SK-N-SH treated with all-trans-retinoic acid at 6 μM for 48 hours (cell line): ENCODE measurements around the gene MTMR10.

ENCODE experiments used
- BACH2 ChIP-seq: fragments of 250-450 bp; sonication (Bioruptor Pico); IDR thresholded peaks from 2 replicates; pipeline ENCODE4 v1.9.0; 2021; ENCODE audit warnings: mild to moderate bottlenecking, borderline replicate concordance
- CSDC2 ChIP-seq: fragments of 250-450 bp; sonication (Bioruptor Pico); IDR thresholded peaks from 2 replicates; pipeline ENCODE4 v1.5.0; 2020; ENCODE audit warnings: mild to moderate bottlenecking, moderate library complexity
- RARB ChIP-seq: fragments of 250-450 bp; sonication (Bioruptor Pico); IDR thresholded peaks from 2 replicates; pipeline ENCODE4 v1.8.0; 2021; ENCODE audit warnings: mild to moderate bottlenecking, moderate library complexity
- ZNF70 ChIP-seq: fragments of 450-650 bp; formaldehyde crosslinking; IDR thresholded peaks from 2 replicates; pipeline ENCODE4 v1.5.0; 2020; ENCODE audit warnings: mild to moderate bottlenecking, moderate library complexity
- TF ChIP-seq, protein P1 (sequence below): fragments of 250-450 bp; sonication (Bioruptor Pico); IDR thresholded peaks from 2 replicates; pipeline ENCODE4 v1.5.1; 2020; ENCODE audit warnings: low read depth, mild to moderate bottlenecking, moderate library complexity

DNA sequence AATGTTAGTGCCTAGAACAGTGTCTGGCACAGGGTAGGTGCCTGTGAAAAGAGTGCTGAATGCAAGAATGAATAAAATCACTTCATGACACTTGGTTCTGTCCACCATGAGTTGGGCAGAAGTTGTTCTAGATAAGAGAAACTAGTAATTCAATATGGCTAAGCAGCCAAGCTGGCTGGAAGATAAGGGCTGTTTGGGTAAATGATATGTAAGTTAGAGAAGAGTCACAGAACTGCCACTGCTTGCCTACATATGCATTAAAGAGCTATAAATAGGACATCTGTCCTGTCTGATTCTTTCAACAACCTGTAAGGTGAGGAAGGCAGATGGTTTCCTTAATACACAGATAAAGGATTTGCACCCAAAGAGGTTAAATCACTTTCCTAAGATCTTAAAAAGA, 13.1 kb downstream of the MTMR10 start:
- no peak for TF ChIP-seq ZNF70 (CRISPR knock-in tag)
- no peak for TF ChIP-seq RARB (CRISPR knock-in tag)
- TF ChIP-seq CSDC2, result no peak
- no peak for TF ChIP-seq BACH2 (CRISPR knock-in tag)
- TF ChIP-seq, protein P1, sequence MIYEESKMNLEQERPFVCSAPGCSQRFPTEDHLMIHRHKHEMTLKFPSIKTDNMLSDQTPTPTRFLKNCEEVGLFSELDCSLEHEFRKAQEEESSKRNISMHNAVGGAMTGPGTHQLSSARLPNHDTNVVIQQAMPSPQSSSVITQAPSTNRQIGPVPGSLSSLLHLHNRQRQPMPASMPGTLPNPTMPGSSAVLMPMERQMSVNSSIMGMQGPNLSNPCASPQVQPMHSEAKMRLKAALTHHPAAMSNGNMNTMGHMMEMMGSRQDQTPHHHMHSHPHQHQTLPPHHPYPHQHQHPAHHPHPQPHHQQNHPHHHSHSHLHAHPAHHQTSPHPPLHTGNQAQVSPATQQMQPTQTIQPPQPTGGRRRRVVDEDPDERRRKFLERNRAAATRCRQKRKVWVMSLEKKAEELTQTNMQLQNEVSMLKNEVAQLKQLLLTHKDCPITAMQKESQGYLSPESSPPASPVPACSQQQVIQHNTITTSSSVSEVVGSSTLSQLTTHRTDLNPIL (CRISPR knock-in tag), result no peak
